ENCODE data around the gene LRMDA. TPM values are rescaled to one million over a fixed set of nuclear protein-coding genes. Genes with fewer than 3 reads are reported as not detected.
"Not testable (repeated sequence)": the region's sequence is repeated elsewhere in the genome, so short reads cannot be mapped to it uniquely, and the experiment has no call there.

The LRMDA gene
- total RNA-seq, 1 experiment from 2014 or later, result not detected

DNA sequence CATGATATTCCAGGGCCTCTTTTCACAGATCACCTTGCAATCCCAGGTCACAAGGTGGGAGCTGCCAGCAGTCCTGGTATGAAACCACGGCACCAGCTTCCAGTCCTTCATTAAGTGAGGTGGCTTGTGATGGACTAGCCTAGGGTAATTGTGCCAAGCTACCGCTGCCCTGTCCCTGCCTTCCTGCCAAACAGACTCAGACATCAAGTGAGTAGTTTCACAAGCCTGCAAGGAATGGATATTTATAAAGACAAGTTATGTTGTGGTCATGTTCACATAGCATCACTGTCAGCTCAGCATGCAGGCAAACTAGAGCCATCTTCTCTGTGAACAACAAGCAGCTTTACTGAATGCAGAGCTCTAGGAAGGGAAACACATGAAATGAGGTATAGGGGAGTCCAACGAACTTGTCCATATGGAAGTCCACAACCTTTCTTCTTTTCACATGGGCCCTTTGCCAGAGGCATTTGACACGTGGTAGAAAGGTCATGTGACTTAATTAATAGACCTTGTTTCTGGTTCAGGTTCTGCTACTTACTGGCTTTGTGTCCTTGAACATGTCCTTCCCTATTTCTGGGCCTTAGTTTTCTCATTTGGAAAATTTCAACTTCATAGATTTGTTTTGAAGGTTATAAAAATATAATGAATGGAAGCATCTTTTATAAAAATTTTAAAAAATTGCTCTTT lies 1145.0 kb downstream of the LRMDA start:
- DNase-seq (ENCODE audit: low spot score), result no peak

DNA sequence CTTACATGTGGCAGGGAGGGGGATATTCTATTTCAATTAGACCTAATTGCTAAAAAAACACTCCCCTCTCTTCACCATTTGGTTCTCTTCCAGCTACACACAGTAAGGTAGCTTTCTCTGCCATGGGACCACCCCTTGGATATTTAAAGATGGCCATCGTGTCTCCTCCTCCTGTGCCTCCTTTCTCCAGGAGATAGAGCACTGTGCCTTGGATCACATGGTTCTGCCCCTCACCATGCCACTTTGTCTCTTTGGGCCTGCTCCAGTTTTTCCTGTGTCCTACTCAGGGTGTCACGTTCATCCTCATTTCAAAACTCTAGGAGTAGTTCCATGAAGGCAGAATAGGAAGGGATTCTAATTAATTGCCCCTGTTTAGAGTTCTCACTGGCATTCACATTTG lies 1146.0 kb downstream of the LRMDA start:
- no peak for DNase-seq (ENCODE audit: low spot score)

DNA sequence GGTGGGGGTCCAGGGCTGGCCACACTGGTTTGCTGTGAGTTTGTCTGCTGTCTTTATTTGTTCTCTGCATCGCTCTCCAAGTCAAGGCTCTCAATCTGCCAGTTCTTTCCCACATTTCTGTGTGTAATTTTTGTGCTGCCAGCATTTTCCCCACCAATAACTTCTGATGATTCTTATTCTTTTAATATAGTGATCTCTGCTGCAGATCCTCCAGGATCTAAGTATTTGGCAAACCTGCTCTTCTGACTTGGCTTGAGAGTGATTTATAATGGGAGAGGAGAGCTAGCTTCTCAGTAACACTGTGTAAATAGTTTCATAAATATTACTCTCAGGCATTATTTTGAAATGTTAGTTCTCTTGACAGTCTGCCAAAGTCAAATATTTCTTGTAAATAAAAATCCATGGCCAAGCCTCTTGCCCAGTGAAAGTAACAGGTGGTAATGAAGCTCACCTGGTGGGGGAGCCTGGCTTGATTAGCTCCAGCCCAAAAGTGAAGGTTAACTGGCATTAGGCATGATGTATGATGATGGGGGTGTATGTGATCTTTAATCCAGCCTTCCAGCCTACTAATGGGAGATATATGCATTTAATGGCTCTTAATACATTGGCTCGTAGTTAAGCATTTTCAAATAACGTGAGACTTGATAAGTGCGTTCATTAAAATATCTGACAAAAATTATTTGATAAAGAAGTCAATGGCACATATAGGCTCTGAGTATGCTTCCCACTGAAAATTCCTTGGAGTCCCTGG lies 1150.3 kb downstream of the LRMDA start:
- no peak for DNase-seq (ENCODE audit: low spot score)

DNA sequence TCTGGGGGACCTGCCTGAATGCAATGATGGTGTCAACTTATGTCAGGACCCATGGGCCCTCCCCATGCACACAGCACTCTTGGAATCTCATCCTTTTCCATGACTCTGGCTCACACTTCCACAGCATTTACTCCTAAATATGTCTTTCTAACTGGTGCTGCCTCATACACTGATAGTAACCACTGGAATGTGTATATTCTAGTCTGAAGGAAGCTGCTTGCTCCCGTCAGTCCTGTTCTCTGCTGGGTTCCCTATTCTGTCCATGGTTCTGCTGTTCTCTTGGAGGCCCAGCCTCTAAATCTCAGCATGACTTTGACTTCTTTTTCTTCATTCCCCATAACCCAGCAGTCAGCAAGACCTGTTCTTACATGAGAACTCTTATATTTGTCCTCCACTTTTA lies 1151.1 kb downstream of the LRMDA start:
- no peak for DNase-seq (ENCODE audit: low spot score)

DNA sequence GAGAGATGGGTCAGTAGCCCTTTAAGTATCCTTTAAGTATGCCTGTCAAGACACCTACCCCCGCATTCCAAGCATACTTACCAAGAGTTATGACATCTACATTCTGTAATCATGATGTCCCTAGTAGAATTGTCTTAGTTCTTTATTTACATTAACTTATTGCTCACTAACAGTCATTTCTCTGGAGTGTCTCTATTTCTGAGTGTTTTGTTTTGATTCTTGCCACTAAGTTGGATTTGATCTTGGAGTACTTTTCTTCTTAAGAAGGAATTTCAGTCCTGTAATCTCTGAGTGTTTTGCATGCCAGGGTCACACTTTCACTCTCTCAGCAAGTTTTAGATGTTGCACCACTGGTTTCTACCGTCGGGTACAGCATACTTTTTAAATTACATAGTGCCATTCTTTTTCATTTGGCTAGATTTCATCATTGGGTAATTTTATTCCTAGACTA lies 1152.3 kb downstream of the LRMDA start:
- DNase-seq (ENCODE audit: low spot score), result no peak

DNA sequence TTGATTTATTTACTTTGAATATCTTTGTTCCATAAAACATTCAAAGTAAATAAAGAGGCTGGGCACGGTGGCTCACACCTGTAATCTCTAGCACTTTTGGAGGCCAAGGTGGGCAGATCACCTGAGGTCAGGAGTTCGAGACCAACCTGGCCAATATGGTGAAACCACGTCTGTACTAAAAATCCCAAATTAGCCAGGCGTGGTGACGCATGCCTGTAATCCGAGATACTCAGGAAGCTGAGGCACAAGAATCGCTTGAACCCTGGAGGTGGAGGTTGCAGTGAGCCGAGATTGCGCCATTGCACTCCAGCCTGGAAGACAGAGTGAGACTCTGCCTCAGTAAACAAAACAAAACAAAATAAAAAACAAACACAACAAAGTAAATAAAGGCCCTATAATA lies 1153.0 kb downstream of the LRMDA start:
- not testable (repeated sequence) for DNase-seq (ENCODE audit: low spot score)

Small RNAs within 50 kb of the gene (small RNA-seq; reads per million reads assigned to genes)
- gene MIR606, result not detected
- not detected for gene RN7SL518P
- gene RNU6-673P, result not detected

Other genes starting within 250 kb of the LRMDA start
- 66.0 and 83.2 TPM in 2 replicates for gene VDAC2, start 220.8 kb upstream of the LRMDA start, total RNA-seq (2014; rRNA removed; shearing (Covaris generic))
- gene COMTD1, start 195.7 kb upstream of the LRMDA start, total RNA-seq (2014; rRNA removed; shearing (Covaris generic)), result 114 and 124 TPM in 2 replicates
- 4.6 and 8.8 TPM in 2 replicates for gene ZNF503, start 29.9 kb upstream of the LRMDA start, total RNA-seq (2014; rRNA removed; shearing (Covaris generic))

All from HT-29 (cell line).